Mesodermal cell (in vitro differentiated cells): Measurements from ENCODE around the gene ARHGAP18.
A peak's percentile ranks its signal among the peaks of the same experiment; 100 is the strongest.

Experiments
- H3K27ac ChIP-seq: 2 replicates; pipeline ENCODE4 v1.7.0; 2013; ENCODE audit warnings: mild to moderate bottlenecking, low read depth, low read length, moderate library complexity; ENCODE audit not compliant: severe bottlenecking
- H3K36me3 ChIP-seq: 2 replicates; pipeline ENCODE4 v1.7.1; 2013; ENCODE audit warnings: mild to moderate bottlenecking, low read length, moderate library complexity; ENCODE audit not compliant: control insufficient read depth, insufficient read depth
- H3K4me1 ChIP-seq: one replicate; pipeline ENCODE4 v1.7.1; 2013; ENCODE audit warnings: mild to moderate bottlenecking, low read length; ENCODE audit not compliant: insufficient read depth, control insufficient read depth, poor library complexity, severe bottlenecking
- H3K4me3 ChIP-seq: 2 replicates; pipeline ENCODE4 v1.7.0; 2013; ENCODE audit warnings: low read length, control low read depth, mild to moderate bottlenecking; ENCODE audit not compliant: insufficient read depth, poor library complexity, severe bottlenecking; ENCODE audit errors: extremely low read depth
- H3K9me3 ChIP-seq: 2 replicates; pipeline ENCODE4 v1.7.1; 2013; ENCODE audit warnings: mild to moderate bottlenecking, low read length, moderate library complexity; ENCODE audit not compliant: control insufficient read depth
- WGBS, 2 experiments: methylation state at CpG; one replicate each; pipeline ENCODE4 v1.1.5; 2013; ENCODE audit warnings: missing lambda C conversion rate in 2 of 2; ENCODE audit not compliant: insufficient coverage in 2 of 2; 5-methylcytosine and 5-hydroxymethylcytosine counted together

ARHGAP18 gene

DNA sequence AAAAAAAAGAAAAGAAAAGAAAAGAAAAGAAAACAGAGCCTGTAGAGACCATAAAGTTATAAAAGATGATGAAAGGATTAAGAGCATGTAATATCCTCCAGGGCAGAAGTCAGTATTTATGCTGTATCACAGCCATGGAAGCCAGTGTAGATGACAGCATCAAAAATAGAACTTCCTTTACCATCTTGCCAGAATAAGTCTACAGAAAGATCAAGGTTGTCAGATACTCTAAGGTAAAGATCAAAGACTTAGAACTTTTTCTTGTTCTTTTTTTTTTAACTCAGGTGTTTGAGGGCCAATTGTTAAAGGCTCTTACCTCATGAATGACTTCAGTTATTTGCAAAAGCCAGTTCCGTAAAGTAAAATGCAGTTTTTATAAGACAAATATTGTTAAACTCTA, 54.6 kb downstream of the ARHGAP18 start:
- Histone ChIP-seq H3K9me3 (no peaks in the 10 kb centered on the region), H3K27ac (no peak overlapping the region), H3K4me3 (no peak overlapping the region), H3K4me1 (peaks cover 9% of the 10 kb centered on the region), H3K36me3 (no peaks in the 10 kb centered on the region)
- no CpG with 5 or more reads among the region's 1 CpG for WGBS, 2 experiments

DNA sequence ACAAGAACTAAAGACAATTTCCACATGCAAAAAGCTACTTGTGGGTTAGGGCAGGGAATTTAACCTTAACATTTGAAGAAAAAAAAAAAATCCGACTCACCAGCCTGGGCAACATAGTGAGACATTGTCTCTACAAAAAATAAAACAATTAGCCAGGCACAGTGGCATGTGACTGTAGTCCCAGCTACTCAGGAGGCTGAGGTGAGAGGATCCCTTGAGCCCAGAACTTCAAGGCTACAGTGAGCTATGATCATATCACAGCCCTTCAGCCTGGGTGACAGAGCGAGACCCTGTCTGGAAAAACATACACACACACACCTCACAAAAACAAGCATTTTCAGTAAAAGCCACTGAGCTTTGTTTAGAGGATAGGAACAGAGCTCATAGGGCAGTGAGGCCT, 56.2 kb downstream of the ARHGAP18 start:
- WGBS, 2 experiments: no CpG with 5 or more reads among the region's 2 CpGs
- no peak overlapping the region for H3K27ac ChIP-seq
- peaks cover 17% of the 10 kb centered on the region for H3K4me1 ChIP-seq

DNA sequence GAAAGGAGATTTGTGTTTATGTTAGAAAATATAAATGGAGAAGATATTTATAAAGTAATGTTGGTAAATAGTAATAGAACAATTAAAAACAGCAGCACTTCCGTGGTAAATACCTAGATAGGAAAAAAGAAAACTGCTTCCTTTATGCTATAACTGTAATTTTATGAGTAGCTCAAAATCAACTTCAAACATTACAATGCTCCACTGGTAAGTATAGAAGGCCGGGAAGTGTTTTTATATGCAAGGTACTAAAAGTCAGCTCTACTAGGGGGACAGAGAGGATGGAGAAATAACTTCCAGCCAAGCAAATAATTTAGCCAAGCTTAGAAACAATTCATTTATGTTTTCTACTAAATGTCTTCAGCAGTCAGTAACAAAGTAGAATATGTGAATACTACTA, 56.7 kb downstream of the ARHGAP18 start:
- Histone ChIP-seq H3K36me3 (no peaks in the 10 kb centered on the region), H3K4me3 (no peak overlapping the region), H3K27ac (no peak overlapping the region), H3K9me3 (no peaks in the 10 kb centered on the region), H3K4me1 (peaks cover 19% of the 10 kb centered on the region)
- no CpG with 5 or more reads among the region's 2 CpGs for WGBS, 2 experiments

More for the DNA sequence above, 56.2 kb downstream of the ARHGAP18 start:
- H3K9me3 ChIP-seq: no peaks in the 10 kb centered on the region
- H3K36me3 ChIP-seq: no peaks in the 10 kb centered on the region
- no peak overlapping the region for H3K4me3 ChIP-seq

DNA sequence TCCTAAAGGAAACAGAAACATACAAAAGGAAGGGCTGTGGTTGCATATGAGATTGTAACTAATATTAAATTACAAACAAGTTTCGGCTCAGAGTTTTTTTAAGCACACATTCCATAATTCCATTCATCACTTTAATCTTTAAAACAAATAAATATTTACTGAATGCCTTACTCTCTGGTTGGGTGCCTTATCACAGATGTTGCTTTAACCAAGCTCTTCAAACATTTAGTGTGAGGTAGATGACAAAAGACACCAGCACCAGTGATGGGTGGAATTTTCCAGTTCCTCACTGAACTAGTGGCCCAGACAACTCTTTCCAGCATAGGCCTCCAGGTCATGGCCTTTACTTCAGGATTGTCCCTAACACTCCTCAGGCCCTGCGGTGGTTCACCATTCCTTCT, 58.7 kb downstream of the ARHGAP18 start:
- Histone ChIP-seq H3K36me3 (no peaks in the 10 kb centered on the region), H3K9me3 (no peaks in the 10 kb centered on the region), H3K27ac (no peak overlapping the region), H3K4me1 (peaks cover 19% of the 10 kb centered on the region), H3K4me3 (no peak overlapping the region)
- 86 to 96% methylated on average over 1 of the region's 2 CpGs for WGBS, 2 experiments

DNA sequence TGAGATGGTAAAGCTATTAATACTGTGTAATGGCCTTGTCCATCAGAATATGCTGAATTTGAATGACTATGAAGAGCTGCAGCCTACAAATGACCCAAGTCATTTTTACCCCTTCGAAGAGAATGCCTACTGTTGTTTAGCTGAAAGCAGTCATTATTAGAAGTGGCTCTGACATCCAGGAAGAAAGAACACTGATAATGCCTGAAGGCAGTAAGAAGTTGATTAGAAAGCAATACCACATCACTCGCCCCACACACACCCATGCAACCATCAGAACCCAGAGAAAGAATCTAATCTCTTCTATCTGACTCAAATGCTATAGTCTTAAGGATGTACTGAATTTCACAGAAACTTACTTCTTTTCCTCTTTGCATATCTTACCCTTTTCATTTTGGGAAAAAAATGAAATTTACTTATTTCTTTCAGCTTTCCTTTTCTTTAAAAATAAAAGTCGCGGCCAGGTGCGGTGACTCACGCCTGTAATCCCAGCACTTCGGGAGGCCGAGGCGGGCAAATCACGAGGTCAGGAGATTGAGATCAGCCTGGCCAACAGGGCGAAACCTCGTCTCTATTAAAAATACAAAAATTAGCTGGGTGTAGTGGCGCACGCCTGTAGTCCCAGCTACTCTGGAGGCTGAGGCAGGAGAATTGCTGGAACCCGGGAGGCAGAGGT, 61.0 kb downstream of the ARHGAP18 start:
- no peaks in the 10 kb centered on the region for H3K36me3 ChIP-seq
- H3K9me3 ChIP-seq: no peaks in the 10 kb centered on the region
- peaks cover 38% of the 10 kb centered on the region for H3K4me1 ChIP-seq
- H3K27ac ChIP-seq: no peak overlapping the region
- 83 to 98% methylated on average over 9 to 14 of the region's 15 CpGs for WGBS, 2 experiments
- no peak overlapping the region for H3K4me3 ChIP-seq

DNA sequence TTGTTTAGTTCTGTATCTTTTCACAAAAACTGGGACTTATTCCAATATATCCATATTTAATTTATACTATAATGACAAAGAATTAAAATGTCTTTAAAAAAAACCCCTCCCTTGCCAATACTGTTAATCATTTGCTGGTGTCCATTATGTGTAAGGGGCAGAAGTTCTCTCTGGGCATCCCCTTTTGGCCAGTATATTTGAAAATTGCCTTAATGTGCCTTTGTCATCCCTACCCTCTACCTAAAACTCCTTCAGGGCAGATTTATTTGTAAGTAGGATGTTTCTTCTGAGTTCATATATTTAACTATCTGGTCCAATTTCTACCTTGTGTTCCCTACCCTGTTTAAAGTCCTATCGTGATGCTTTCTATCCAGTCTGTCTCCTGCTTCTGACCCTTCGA, 62.9 kb downstream of the ARHGAP18 start:
- peaks cover 42% of the 10 kb centered on the region for H3K4me1 ChIP-seq
- H3K4me3 ChIP-seq: no peak overlapping the region
- no peaks in the 10 kb centered on the region for H3K9me3 ChIP-seq
- 83 to 95% methylated on average over 2 of the region's 2 CpGs for WGBS, 2 experiments
- no peaks in the 10 kb centered on the region for H3K36me3 ChIP-seq
- no peak overlapping the region for H3K27ac ChIP-seq

DNA sequence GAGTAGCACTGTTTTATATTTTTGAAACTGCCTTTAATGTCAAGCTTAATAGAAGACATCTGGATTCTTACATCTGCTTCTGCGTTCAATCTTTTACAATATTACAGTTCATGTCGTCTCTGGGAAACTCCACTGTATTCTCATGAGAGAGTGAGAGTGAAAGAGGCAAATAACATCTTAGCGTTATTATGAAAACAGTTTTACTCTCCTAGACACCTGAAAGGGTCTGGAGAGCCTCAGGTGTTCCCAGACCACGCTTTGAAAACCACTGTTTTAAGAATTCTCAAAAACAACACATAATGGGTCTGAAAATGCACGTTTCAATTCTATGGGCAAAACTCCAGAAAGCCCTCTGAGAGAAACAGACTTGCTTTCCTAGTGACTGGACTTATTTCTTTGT, 63.3 kb downstream of the ARHGAP18 start:
- Histone ChIP-seq H3K9me3 (no peaks in the 10 kb centered on the region), H3K27ac (no peak overlapping the region), H3K4me1 (peaks cover 42% of the 10 kb centered on the region), H3K36me3 (no peaks in the 10 kb centered on the region), H3K4me3 (no peak overlapping the region)
- 92% methylated on average over 2 to 4 of the region's 5 CpGs for WGBS, 2 experiments

DNA sequence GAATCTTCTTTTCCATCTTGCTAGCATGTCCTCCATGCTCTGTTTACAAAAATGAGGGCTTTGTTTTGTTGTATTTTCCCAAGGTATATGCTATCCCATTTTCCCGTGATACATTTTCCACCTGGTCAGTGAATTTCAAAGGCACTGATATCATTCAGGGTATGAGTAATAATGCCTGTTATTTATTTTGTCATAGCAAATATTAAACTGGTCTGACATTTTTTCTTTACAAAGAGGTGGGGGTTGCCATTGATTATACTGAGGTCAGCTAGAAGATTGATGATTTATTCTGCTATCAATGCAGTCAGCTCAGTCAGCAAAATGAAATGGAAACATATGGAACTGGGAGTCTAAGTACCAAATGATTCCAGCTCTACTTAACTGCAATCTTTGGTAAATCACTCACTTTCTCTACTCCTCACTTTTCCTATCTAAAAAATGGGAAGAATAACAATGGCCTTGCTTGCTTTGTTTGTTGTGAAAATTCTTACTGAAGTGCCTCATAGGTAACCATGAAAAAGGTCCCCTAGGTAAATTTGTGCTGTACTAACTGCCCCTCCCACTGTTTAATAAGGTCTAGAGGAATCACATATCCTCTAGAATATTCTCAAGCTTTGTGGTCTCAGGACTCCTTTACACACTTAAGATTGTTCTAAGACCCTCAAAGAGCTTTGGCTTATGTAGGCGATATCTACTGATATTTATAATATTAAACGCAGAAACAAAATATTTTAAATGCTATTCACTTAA, 64.0 kb downstream of the ARHGAP18 start:
- WGBS, 2 experiments: no CpG with 5 or more reads among the region's 3 CpGs
- Histone ChIP-seq H3K9me3 (no peaks in the 10 kb centered on the region), H3K4me1 (peaks cover 42% of the 10 kb centered on the region), H3K36me3 (no peaks in the 10 kb centered on the region), H3K4me3 (no peak overlapping the region), H3K27ac (no peak overlapping the region)

DNA sequence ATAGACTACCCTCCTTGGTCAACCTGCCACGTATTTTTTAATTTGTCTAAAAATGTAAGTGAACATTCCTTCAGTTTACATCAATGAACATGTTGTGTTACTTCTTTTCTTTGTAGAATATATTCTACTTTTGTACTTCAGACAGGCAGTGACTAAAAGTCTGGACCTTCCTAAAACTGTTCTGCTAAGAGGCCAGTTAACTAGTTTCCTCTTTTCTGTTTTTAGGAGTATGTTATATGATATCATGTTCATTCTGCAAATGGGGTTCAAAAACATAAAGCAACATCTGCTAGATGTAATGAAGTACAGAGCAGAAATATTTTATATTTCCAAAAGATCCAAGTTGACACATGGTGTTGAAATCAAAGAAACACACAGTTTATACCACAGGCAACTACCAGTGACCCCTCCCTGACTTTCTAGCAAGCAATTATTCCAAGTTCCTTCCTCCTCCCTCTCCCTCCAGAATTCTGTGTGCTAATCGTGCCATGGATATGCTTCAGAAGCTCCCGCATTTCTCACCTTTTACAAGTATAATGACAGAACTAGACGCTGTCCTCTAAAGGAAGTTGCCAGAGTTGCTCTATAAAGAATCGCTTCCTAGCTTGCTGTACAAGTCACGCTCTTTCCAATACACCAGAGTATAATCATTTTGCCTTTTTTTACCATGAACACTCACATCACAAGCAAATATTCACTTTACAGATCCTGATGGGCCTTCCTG, 64.7 kb downstream of the ARHGAP18 start:
- no peaks in the 10 kb centered on the region for H3K36me3 ChIP-seq
- H3K4me3 ChIP-seq: no peak overlapping the region
- no peaks in the 10 kb centered on the region for H3K9me3 ChIP-seq
- 74 to 86% methylated on average over 4 to 5 of the region's 6 CpGs for WGBS, 2 experiments
- peaks cover 47% of the 10 kb centered on the region for H3K4me1 ChIP-seq
- H3K27ac ChIP-seq: peak overlapping the region; percentile 10

DNA sequence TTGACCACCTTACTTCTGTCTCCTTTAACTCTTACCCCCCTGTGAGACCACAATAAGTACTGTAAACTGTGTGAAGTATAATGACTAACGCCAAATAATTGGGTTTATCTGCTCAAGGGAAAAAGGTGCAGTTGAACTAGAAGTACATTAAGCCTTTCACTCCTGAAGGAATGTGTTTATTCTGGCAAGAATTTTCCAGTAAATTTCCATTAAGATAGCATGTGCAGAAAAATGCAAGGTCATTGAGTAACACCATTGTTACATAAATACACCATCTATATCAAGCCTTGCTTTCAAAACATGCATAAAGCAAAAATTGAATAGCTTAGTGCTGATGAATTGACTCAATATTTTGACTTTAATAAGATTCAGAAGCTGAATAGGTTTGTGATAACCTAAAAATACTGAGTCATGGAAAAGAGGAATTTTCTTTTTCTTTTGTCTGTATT, 65.4 kb downstream of the ARHGAP18 start:
- no peak overlapping the region for H3K4me3 ChIP-seq
- WGBS, 2 experiments: 38% methylated on average over 1 of the region's 1 CpG; no CpG with 5 or more reads in 1 of the 2 experiments
- peaks cover 47% of the 10 kb centered on the region for H3K4me1 ChIP-seq
- no peaks in the 10 kb centered on the region for H3K36me3 ChIP-seq
- no peaks in the 10 kb centered on the region for H3K9me3 ChIP-seq
- H3K27ac ChIP-seq: peak overlapping the region; percentile 52
